Myocyte (in vitro differentiated cells): Measurements from ENCODE around the gene RBSN. TPM values are rescaled to one million over a fixed set of nuclear protein-coding genes. Genes with fewer than 3 reads are reported as not detected.
A peak's percentile ranks its signal among the peaks of the same experiment; 100 is the strongest.

Experiments
- DNase-seq: peaks from one replicate; pipeline ENCODE4 v3.0.0-alpha.2; 2012; ENCODE audit warnings: low read depth
- total RNA-seq: library from RNA; depleted of rRNA; stranded (reverse); fragments of >200 nt; gene quantifications from 2 replicates; pipeline ENCODE4 v1.2.3, GENCODE V29; 2014

RBSN gene
- total RNA-seq, 1 donor from 2014 or later, result 26.0 TPM

- peak; percentile 98 for DNase-seq
These were observed 3.3 kb upstream of the RBSN start for GRCh38 chr3:15102256-15102655.

GRCh38 chr3:15099364-15100098 lies 583 bp upstream of the RBSN start:
- no peak for DNase-seq

- peak; percentile 50 for DNase-seq
These were observed 1.1 kb downstream of the RBSN start for GRCh38 chr3:15097891-15098290.

GRCh38 chr3:15096046-15096445 lies 2.9 kb downstream of the RBSN start:
- DNase-seq, result no peak

GRCh38 chr3:15094187-15094875 lies 4.6 kb downstream of the RBSN start:
- DNase-seq, result no peak

GRCh38 chr3:15092686-15093085 lies 6.3 kb downstream of the RBSN start:
- no peak for DNase-seq

- peak; percentile 31 for DNase-seq
These were observed 7.4 kb downstream of the RBSN start for GRCh38 chr3:15091575-15091974.

GRCh38 chr3:15089201-15089600 lies 9.7 kb downstream of the RBSN start:
- DNase-seq, result no peak

GRCh38 chr3:15086699-15087098 lies 12.2 kb downstream of the RBSN start:
- DNase-seq, result no peak

- DNase-seq, result no peak
These were observed 12.7 kb downstream of the RBSN start for GRCh38 chr3:15086263-15086662.

- DNase-seq, result no peak
These were observed 15.7 kb downstream of the RBSN start for GRCh38 chr3:15083252-15083651.

GRCh38 chr3:15081960-15082664 lies 16.8 kb downstream of the RBSN start:
- DNase-seq, result peak; percentile 52

- DNase-seq, result no peak
These were observed 19.9 kb downstream of the RBSN start for GRCh38 chr3:15079091-15079490.

GRCh38 chr3:15074500-15074899 lies 24.4 kb downstream of the RBSN start:
- DNase-seq, result no peak

- no peak for DNase-seq
These were observed 27.2 kb downstream of the RBSN start for GRCh38 chr3:15071699-15072098.

GRCh38 chr3:15069441-15069840 lies 29.5 kb downstream of the RBSN start:
- peak; percentile 59 for DNase-seq

GRCh38 chr3:15066467-15066866 lies 32.5 kb downstream of the RBSN start:
- DNase-seq, result no peak

GRCh38 chr3:15065550-15066007 lies 33.4 kb downstream of the RBSN start:
- DNase-seq, result no peak

- peak; percentile 93 for DNase-seq
These were observed 34.0 kb downstream of the RBSN start, which contains the start of gene MRPS25 for GRCh38 chr3:15064835-15065549. TSS of gene MRPS25 (minus strand) at chr3:15065315. CDS start at chr3:15065194, 121 bp downstream.

GRCh38 chr3:15064299-15064834 lies 34.6 kb downstream of the RBSN start:
- no peak for DNase-seq

- no peak for DNase-seq
These were observed 35.2 kb downstream of the RBSN start for GRCh38 chr3:15063656-15064286.
